Ammon's horn (tissue), 1 donor: ENCODE measurements around the gene PCSK2.
A peak's percentile ranks its signal among the peaks of the same experiment; 100 is the strongest.

Experiments
- DNase-seq: peaks from one replicate; pipeline ENCODE4 v3.0.0-alpha.2; 2016; ENCODE audit warnings: low spot score

The PCSK2 gene

DNA sequence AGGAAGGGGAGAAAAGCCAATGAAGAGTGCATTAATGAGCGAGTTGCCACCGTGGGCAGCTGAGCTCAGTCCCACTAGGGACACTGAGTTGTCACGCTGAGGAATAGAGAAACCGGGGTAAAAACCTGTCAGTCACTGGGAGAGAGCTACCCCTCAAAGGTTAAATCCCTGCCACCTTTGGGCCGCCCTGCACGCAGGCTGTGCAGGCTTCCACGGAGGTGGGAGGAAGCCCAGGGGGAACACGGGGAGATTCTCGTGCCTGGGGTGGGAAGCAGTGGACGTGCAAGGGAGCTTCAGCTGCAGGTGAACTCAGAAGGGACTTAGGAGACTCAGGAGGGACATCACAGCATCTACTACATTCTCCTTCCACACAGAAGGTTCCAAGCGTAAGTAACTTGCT is 253.9 kb downstream of the PCSK2 start:
- no peak for DNase-seq

DNA sequence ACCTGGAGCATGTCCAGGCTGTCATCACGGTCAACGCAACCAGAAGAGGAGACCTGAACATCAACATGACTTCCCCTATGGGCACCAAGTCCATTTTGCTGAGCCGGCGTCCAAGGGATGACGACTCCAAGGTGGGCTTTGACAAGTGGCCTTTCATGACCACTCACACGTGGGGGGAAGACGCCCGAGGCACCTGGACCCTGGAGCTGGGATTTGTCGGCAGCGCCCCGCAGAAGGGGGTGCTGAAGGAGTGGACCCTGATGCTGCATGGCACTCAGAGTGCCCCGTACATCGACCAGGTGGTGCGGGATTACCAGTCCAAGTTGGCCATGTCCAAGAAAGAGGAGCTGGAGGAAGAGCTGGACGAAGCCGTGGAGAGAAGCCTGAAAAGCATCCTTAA is 254.8 kb downstream of the PCSK2 start:
- DNase-seq, result no peak

DNA sequence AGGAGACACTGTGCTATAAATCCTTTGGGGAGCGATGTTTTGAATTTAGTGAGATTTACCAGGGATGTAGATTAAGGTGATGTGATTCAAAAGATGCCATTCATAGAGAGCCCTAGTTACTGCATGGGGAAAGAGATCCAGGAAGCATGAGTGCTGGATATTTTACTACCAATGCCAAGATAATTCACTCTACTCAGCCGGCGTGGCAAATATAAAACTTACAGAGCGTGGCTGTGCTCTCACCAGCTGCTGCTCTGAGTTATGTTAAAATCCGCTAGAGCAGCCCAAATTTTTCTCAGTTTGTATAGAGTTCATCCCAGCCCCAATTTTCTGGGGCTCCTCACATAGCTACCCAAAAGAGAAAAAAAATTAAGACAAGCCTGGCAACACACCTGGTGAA is 255.7 kb downstream of the PCSK2 start:
- no peak for DNase-seq

DNA sequence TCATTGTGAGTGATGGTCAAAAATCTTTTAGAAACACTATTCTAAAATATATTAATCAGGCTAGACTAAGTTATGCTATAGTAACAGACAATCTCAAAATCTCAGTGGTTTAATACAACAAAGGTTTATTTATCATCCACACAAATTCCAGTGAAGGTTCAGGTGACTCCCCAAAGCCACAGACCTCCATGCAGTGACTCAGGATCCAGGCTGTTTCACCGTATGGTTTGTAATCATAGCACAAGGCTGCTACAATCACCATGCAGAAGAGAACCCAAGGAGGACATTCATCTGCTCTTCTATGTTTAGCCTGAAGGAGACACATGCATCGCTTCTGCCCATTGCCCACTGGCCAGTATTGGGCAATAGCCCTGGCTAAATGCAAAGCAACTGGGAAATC is 258.2 kb downstream of the PCSK2 start:
- no peak for DNase-seq

DNA sequence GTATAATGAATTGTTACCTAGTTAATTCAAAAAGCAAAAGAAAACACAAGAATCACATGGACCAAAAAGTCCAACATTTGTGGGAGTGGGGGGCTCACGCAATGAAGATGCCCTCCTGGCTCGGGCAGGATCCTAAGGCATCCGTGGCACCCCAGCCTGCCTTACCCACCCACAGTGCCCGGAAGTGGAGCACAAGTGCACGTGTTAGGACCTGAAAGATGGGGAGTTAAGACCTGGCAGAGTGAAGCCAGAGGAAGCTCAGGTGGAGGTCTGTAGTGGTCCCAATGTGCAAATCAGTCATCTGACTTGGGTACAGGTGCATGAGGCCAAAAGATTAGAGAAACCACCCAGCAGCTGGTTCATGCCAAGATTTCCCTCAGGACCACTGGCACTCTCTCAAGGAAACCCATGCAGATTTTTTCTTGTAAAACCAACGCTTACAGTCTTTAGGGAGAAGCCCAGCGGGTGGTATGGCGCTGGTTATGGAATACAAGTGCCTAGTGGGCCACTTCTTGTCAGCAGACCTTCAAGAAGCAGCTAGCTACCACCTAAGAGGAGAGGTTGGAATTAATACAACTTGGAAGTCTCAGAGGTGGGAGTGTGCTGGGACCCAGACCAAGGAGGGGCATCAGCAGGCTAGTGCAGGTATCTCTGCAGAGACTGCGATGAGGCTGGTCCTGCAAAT is 262.2 kb downstream of the PCSK2 start:
- DNase-seq, result no peak

DNA sequence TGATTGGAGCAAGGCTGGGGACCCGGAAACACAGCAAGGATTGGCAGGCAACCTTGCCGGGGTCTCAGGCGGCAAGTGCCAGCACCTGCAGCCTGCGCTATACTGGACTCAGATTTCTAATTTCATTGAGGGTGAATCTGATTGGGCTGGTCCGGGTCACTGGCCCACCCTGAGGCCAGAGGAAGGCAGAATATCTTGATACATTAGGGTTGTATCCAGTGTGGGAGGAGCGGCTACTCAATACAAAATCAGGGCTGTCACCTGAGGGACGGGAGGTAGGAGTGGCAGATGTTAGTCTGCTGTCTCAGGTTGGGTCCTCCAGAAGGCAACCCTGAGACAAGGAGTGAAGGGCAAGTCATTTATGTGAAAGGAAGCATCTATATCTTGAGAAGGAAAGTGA is 263.7 kb downstream of the PCSK2 start:
- no peak for DNase-seq

DNA sequence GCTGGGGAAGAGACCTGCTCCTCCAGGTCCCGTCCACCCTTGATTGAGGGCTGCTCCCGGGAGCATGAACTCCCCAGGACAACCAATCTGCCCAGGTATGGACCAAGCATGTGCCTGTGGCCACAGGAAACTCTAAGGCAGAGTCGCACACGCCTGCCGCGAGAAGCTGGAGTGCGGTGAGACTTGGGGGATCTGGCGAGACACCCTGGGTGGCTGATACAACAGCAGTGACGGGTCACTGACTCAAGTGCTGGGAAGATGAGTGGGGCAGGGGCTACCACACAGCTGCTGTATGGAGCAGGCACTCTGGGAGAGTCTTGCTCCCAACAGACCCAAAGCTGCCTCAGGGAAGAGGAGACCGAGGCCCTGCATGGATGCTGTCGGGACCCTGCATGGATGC is 264.2 kb downstream of the PCSK2 start:
- DNase-seq, result no peak

DNA sequence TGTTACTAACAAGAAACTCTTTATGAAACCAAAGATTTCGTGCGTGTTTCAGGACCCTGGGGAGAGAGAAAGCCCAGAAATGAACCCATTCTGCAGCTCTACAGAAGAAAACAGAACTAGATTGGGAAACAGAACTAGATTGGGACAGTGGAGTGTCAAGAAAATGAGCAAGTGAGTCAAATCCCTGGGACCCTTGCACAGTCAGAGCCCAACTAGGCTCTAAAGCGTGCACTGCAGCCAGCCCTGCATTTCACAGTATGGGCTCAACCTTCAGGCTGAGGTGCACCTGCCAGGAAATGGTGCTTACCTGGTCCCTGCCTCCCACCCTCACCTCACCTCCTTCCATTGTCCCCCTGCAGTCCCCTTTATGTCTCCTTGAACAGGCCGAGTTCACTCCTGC is 264.6 kb downstream of the PCSK2 start:
- DNase-seq, result no peak

DNA sequence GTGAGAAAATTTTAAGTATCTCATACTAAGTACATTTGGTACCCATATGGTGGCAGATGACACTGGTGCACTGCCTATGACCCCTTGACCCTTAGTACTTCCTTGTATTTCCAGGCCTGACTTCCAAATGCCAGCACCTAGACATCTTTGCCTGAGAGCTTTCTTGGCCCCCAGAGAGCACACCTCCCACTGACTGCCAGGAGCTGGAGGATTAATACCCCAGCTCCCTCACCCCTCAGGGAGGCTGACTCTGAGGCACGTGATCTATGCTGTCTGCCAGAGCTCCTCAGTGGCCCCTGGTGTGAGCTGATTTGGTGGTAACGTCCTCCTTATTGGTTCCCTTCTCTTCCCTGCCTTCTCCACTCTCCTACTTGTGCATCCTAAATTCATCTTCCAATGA is 266.3 kb downstream of the PCSK2 start:
- DNase-seq, result no peak

DNA sequence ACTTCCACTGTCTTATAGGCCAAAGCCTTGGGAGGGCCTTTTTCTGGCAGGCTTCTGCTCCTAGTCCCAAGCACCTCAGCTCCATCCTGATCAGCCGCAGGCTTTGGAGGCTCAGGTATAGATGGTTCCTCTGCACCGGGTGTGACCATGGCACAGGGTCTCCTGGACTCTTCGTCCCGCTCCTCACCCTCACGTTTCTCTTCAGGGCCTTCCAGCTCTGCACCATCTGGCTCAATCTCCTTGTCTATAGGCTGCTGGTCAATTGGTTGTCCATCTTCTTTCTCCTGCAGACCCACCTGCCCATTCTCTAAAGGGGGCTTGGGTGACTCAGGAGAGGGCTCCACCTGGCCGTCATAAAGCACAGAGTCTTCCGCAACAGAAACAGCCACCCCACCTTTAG is 267.4 kb downstream of the PCSK2 start:
- no peak for DNase-seq

DNA sequence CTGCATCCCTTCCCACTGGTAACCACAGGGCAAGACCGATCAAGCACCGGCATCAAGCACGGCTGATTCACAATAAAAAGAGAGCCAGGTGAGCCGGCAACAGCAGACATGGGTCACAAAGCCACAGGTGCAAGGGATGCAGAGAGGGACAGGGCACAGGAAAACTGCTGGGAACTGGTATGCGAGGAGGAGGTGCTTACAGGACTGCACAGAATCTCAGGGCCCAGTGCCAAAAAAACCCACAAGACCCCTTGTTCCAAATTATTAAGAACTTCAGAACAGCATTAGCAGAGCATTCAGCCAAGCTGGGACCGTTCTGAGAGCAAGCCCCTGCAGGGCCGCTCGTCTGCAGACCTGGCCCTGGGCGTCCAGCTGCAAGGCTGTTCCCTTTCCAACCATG is 269.0 kb downstream of the PCSK2 start:
- DNase-seq, result no peak

DNA sequence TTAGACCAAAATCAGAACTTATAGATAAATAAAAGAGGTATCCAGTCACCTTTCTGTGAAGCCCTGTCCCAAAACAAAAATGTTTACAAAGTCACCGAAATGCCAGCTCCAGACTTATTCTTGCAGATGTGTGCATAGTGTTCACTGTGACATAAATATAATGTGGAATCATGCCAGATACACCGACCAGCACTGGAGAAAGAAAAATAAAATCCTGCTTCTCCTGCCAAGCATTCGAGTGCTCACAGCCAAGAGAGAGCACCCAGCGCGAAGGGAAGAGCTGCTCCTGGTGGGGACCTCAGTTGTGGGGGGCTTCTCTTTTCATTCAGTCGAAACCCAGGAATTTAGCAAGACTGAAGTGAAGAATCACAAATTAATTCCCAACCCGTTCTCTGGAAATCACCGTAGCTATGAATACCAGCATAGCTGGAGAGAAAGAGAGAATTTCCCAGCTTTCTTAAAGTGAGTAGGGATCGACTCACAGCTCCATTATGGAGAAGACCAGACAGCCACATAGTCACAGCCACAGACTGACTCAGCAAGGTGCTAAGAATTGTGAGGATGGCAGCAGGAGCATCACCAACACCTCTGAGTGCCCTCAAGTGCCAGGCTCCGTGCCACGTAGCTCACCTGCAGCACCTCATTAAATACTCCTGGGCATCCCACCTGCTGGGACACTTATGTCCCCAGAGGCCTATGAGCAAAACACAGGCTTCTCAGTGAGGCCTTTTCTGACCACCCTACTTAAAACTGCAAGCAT is 271.2 kb downstream of the PCSK2 start:
- DNase-seq, result no peak

DNA sequence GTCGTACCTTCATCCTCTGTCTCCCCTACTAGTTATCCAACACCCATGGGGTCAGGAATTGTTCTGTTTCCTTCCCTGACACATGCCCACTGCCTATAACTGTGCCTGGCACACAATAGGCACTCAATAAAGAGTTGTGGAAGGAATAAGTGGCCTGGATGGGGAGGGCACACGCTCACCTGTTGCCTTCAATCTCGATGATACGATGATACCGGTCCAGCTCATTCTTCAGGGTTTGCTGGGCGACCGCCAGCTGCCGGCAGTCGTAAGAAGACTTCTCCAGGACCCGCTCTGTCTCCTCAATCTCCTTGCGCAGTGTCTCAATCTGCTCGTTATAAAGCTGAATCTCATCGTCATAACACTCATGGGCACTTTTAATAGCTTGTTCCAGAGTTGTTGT is 271.8 kb downstream of the PCSK2 start:
- DNase-seq, result no peak

DNA sequence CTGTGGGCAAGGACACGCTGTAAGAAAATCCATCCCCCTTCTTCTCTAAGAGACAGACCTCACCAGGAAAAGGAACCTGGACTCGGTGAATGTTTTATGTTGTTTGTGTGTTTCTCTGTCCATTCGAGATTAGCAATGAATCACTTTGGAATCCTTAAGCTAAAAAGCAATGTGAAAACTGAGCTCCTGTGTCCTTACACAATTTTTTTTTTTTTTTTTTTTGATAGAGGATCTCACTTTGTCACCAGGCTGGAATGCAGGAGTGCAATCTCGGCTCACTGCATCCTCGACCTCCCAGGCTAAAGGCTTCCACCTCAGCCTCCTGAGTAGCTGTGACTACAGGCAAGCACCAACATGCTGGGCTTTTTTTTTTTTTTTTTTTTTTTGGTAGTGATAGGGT is 272.2 kb downstream of the PCSK2 start:
- no peak for DNase-seq

DNA sequence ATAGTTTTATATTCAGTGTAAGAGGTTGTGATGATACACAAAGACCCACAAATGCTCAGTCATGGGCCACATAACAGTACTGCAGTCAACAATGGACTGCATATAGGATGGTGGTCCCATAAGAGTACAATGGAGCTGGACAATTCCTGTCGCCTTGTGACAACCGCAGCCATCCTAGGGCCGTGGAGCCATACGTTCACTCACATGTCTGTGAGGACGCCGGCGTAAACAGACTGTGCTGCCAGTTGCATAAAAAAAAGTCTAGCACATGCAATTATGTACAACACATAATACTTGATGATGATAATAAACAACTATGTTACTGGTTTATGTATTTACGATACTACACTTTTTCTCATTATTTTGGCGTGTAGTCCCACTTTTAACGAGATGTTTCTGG is 273.4 kb downstream of the PCSK2 start:
- no peak for DNase-seq

DNA sequence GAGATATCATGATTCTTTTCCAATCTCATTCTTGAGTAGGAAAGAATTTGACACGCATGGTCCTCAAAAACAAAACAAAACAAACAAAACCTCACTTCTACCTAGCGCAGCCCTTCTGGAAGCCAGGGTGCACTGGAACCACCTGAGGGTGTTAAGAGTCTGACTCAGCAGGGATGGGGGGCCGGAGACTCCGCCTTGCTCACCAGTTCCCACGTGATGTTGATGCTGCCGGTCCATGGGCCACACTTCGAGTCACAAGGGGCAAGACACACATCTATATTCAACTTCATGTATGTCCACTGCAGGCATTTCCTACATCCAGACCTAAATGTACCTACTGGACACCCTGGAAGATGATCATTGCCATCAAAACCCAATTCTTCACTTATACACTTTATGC is 274.0 kb downstream of the PCSK2 start:
- no peak for DNase-seq

DNA sequence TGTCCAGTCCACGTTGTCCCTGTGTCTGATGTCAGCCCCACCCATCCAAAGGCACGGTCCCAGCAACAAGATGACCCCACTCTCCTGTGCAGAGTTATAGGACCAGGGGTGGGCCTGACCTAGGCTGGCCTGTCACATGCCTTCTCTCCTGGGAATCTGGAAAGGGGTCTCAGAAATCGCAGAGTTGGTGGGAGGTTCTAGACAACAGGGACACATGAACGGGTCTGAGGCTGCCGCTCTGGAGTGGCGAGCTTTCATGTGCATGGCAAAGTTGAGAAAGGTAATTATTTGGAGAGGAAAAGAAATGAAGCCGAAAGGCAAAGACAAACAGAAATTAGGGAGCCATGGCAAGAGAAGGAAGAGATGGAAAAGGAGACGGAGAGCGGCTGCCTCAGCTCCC is 274.9 kb downstream of the PCSK2 start:
- DNase-seq, result no peak

DNA sequence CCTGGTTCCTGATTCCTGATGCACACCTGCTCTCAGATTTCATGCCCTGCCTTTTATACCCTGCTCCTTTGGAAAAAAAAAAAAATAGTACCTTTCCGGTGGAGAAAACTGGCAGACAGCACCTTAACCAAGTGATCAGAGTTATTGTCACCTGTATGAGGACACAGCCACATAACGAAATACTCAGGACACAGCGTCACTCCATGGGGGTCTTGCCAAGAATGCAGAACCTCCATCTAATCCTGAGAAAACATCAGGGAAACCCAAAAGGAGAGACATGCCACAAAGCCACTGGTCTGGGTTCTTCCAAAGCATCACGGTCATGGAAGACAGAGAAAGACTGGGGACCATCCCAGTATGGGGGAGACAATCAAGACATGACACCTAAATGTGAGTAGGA is 275.3 kb downstream of the PCSK2 start:
- no peak for DNase-seq

DNA sequence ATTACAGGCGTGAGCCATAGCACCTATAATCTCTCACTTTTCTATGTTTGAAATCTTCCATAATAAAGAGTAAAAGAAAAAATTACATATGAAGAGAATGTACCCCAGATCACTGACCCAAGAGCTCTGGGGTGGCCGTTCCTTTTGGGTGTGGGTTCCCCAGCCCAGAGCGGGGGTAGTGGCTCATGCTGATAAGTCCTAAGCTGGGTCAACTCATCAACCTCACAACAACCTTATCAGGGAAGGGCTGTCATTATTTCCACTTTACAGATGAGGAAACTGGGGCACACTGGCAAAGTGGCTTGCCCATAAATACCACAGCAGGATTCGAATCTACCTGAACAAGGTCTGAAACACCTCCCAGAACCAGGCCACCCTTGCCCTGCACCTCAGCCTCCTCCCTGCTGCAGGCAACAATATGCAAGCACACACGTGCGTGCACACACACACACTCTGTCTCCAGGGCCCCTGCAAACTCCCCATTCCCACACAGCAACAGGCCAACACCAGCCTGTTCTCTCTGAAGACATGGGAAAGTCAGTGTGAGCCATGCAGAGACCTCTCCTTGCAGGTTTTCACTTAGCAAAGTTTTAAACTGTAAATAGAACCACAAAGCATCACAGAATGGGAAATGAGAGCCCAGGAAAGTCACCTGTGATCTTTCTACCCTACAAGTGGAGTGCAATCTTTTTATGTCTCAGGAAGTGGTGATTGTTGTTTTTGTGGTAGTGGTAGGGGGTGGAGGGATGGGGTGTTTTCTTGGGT is 276.6 kb downstream of the PCSK2 start:
- no peak for DNase-seq

DNA sequence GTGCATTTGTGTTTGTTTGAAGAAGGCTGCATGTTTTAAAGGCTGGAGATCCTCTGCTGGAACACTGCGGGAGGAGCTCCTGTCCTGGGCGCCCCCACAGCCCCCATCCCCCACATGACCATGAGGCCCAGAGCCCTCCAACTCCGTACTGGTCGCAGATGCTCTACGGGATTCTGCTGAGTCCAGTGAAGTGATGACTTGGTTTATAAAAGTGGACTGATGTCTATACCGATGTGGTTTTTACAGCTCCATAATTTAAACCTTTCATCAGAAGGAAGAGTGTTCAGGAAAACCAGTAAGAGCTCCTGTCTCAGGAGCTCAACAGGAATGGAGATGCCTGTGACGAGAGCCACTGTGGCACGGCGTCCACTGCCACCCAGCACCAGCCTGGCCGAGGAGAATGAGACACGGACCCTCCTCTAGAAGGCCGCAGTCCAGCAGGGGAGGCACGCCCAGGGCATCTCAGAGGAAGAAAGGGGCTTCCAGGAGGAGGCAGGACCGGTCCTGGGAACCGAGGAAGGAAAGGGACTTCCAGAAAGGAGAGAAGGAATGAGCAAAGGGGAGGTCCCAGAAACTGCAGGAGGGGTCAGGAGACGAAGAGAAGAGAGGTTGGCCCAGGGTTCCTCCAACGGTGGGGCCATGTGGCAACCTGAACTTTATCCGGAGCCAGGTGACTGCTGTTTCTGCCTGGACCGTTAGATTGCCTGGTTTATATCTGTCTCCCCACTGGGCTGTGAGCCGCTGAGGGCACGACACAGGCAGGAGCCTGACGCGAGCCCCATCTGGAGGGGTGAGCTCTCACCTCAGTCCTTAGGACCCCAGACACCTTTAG is 277.4 kb downstream of the PCSK2 start:
- DNase-seq, result no peak

DNA sequence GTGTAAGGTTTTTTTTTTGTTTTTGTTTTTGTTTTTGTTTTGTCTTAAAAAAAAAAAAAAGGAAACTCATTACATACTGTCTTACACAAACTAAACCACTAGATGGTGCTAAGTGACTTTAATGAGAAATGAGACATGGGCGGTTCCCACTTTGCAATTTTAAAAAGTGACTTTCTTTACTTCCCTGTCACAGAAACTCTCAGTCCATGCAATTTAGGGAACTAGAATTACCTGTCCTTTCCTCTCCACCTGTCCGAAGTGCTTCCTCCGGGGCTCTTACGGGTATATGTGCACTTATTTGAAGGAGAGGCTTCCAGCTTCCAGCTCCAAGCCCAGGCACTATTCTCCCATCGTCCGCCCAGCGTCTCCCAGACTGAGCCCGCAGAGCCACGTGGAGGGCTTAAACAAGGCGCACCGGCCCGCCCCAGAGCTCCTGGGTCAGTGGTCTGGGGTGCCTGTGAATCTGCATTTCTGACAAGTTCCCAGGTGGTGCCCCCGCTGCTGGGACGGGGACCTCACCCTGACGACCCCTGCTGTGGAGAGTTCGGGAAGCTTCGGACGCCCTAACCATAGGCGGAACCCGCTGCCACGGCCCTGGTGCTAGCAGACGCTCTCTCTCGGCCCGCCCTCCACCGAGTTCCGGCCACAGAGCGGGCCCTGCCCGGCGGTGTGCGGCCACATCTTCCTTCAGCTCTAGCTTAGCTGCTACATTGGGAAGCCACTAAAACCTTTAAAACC is 278.2 kb downstream of the PCSK2 start:
- peak; percentile 54 for DNase-seq
